Lung (tissue), 12 donors: ENCODE results near the gene TAF6. TPM values are rescaled to one million over a fixed set of nuclear protein-coding genes. Genes with fewer than 3 reads are reported as not detected.

ENCODE experiments used
- ATAC-seq: fragments of 200-7000 bp; cut with Tn5 transposase; one replicate; pipeline ENCODE4 v1.9.1; 2020; ENCODE audit warnings: moderate number of reproducible peaks; ENCODE audit not compliant: insufficient read depth, low FRiP score
- DNase-seq, 3 donors: peaks; one replicate each; pipeline ENCODE4 v3.0.0-alpha.2; 2013 to 2017
- H3K27ac ChIP-seq, 2 donors: one replicate each; pipeline ENCODE4 v1.5.1; 2013; ENCODE audit warnings: mild to moderate bottlenecking in 2 of 2, moderate library complexity in 2 of 2, control low read depth in 1 of 2, inconsistent platforms in 1 of 2, low read depth in 1 of 2, low read length in 1 of 2
- H3K27me3 ChIP-seq, 3 donors: one replicate each; pipeline ENCODE4 v1.5.1; 2013; ENCODE audit warnings: low read length in 2 of 3; ENCODE audit not compliant: control insufficient read depth in 3 of 3, insufficient read depth in 3 of 3
- H3K36me3 ChIP-seq, 4 donors: one replicate each; pipeline ENCODE4 v1.5.1; 2013; ENCODE audit warnings: low read length in 4 of 4, mild to moderate bottlenecking in 1 of 4, moderate library complexity in 1 of 4; ENCODE audit not compliant: control insufficient read depth in 4 of 4, insufficient read depth in 4 of 4
- H3K4me1 ChIP-seq, 5 donors: one replicate each; pipeline ENCODE4 v1.5.1; 2013; ENCODE audit warnings: low read length in 5 of 5, mild to moderate bottlenecking in 2 of 5, moderate library complexity in 1 of 5; ENCODE audit not compliant: control insufficient read depth in 5 of 5, insufficient read depth in 5 of 5
- H3K4me3 ChIP-seq: one replicate; pipeline ENCODE4 v1.5.1; 2013; ENCODE audit warnings: mild to moderate bottlenecking, control low read depth, moderate library complexity
- H3K9ac ChIP-seq, 2 donors: one replicate each; pipeline ENCODE4 v1.5.1; 2013; ENCODE audit warnings: low read length in 2 of 2, control low read depth in 1 of 2; ENCODE audit not compliant: insufficient read depth in 1 of 2
- H3K9me3 ChIP-seq, 4 donors: one replicate each; pipeline ENCODE4 v1.5.1; 2013; ENCODE audit warnings: low read length in 3 of 4, mild to moderate bottlenecking in 1 of 4, moderate library complexity in 1 of 4; ENCODE audit not compliant: control insufficient read depth in 4 of 4, insufficient read depth in 3 of 4
- WGBS, 2 donors: extraction: QIAGEN DNeasy Blood & Tissue Kit; methylation state at CpG; one replicate each; pipeline ENCODE4 v1.1.7; 2013; 5-methylcytosine and 5-hydroxymethylcytosine counted together
- polyA plus RNA-seq, 2 donors: library from polyadenylated mRNA; stranded (reverse); fragments of 200-250 nt; gene quantifications; one replicate each; pipeline ENCODE4 v1.2.1, GENCODE V29; 2013
- total RNA-seq, 2 donors: library from RNA; depleted of rRNA in 1 of 2; stranded (reverse); fragments of >200 nt in 1 of 2; gene quantifications; one replicate each; pipeline ENCODE4 v1.2.1, GENCODE V29; 2014 to 2021
- TF ChIP-seq, protein P1 (sequence below): IDR thresholded peaks from 2 replicates; pipeline ENCODE4 v1.5.1; 2012; ENCODE audit warnings: mild to moderate bottlenecking; ENCODE audit errors: control extremely low read depth, extremely low read depth
- donor health status: control.
- donor health status: control.
- donor health status: Bipolar disorder and iron deficiency.
- donor health status: healthy.
- donor health status: DM: yes; HTN: yes; CAD: no.

TAF6 gene
- total and polyA plus RNA-seq, 4 donors, result 31.5 to 51.5 (median 37.9) TPM

DNA sequence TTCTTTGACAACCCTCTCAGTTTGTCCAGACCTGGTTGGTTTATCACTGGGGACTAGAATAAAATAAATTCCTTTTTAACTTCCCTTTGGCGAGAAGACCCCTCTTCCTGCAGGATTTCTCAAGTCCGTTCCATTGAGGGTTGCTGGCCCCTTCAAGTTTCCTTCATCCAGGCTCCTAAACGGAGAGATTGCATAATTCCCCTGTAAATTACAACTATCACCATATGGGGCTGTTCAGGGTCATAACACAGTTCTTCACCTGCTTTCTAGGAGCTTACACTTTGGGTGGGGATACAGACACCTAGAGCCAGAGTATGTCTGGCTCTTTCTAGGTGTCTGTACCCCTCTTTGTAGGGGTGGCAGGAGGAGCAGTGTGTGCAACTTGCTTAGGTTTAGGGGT lies 33.6 kb downstream of the TAF6 start:
- H3K27me3 ChIP-seq, result no peaks in the 10 kb centered on the region
- H3K9me3 ChIP-seq, result no peaks in the 10 kb centered on the region
- no peak overlapping the region for H3K9ac ChIP-seq
- no peak overlapping the region for H3K4me3 ChIP-seq
- DNase-seq, result no peak
- H3K27ac ChIP-seq, result no peak overlapping the region
- peaks cover 2 to 8% (median 3%) of the 10 kb centered on the region in 4 donors for H3K36me3 ChIP-seq
- TF ChIP-seq, protein P1, sequence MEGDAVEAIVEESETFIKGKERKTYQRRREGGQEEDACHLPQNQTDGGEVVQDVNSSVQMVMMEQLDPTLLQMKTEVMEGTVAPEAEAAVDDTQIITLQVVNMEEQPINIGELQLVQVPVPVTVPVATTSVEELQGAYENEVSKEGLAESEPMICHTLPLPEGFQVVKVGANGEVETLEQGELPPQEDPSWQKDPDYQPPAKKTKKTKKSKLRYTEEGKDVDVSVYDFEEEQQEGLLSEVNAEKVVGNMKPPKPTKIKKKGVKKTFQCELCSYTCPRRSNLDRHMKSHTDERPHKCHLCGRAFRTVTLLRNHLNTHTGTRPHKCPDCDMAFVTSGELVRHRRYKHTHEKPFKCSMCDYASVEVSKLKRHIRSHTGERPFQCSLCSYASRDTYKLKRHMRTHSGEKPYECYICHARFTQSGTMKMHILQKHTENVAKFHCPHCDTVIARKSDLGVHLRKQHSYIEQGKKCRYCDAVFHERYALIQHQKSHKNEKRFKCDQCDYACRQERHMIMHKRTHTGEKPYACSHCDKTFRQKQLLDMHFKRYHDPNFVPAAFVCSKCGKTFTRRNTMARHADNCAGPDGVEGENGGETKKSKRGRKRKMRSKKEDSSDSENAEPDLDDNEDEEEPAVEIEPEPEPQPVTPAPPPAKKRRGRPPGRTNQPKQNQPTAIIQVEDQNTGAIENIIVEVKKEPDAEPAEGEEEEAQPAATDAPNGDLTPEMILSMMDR, result no peak
- H3K4me1 ChIP-seq, result peaks cover 2 to 26% (median 5%) of the 10 kb centered on the region in 5 donors
- ATAC-seq, result no peak
- WGBS, 2 donors, result 27 to 50% methylated on average over 3 of the region's 3 CpGs

DNA sequence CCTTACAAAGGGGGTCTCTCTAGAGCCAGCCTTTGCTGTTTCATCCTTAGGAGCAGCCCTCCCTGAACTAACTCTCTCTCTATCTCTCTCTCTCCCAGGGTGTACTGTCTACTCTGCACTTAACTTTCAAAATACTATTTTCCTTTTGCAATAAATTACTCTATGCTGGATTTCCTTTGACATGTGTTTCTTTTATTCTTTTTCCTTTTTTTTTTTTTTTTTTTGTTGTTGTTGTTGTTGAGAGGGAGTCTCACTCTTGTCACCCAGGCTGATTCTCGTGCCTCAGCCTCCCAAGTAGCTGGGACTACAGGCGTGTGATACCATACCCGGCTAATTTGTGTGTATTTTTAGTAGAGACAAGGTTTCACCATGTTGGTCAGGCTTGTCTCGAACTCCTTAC lies 36.2 kb downstream of the TAF6 start:
- TF ChIP-seq, protein P1, result no peak
- Histone ChIP-seq H3K9ac (no peak overlapping the region), H3K36me3 (peaks cover 0 to 28% (median 9%) of the 10 kb centered on the region in 4 donors), H3K27ac (peak overlapping the region in 1 of 2 donors; percentile 49), H3K27me3 (no peaks in the 10 kb centered on the region), H3K4me1 (peaks cover 0 to 27% (median 6%) of the 10 kb centered on the region in 5 donors), H3K4me3 (no peak overlapping the region), H3K9me3 (no peaks in the 10 kb centered on the region)
- no peak for ATAC-seq
- 51 to 65% methylated on average over 4 of the region's 4 CpGs for WGBS, 2 donors
- no peak for DNase-seq

DNA sequence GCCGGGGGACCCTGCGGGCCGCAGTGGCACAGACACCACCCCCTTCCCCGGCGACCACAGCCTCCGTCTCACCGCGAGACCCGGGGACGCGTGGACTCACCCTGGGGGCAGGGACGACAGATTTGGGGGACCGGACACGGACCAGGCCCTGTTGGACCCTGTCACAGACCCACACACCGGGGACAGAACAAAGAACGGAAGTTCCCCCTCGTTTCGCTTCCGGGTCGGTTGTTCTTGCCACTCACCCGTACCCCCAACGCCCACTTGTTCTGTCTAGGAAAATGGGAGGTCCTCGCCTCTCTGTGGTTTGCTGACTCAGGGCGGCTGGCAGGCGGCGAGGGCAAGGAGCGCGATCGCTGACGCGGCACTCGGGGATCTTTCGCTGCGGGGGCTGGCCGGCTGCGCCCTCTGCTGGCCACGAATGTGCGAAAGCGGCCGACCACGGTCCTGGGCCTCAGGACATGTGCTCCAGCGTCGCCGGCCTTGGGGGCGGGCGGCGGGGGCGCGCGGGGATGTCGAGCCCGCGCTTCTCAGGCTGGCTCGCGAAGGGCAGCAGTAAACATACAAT lies 37.5 kb downstream of the TAF6 start, which contains the start of gene ZNF3:
Gene ZNF3, minus strand, starts transcription at position 189 of the 568 bp plus-strand sequence. CDS start 4,366 bp downstream, outside the sequence.
- 0 to 1% methylated on average over 51 to 55 of the region's 55 CpGs for WGBS, 2 donors
- Histone ChIP-seq H3K27ac (peak within 1 kb of the TSS; percentile 93), H3K36me3 (peaks cover 5 to 32% (median 15%) of the 10 kb centered on the region in 4 donors), H3K4me1 (peaks cover 0 to 21% (median 6%) of the 10 kb centered on the region in 5 donors), H3K4me3 (peak within 1 kb of the TSS; percentile 95), H3K9ac (peak within 1 kb of the TSS; percentile 87 to 89), H3K27me3 (no peaks in the 10 kb centered on the region), H3K9me3 (no peaks in the 10 kb centered on the region)
- TF ChIP-seq, protein P1, result peak; percentile 88
- DNase-seq (peak; percentile 99 to 100 (median 100)), ATAC-seq (peak; percentile 93)
